Measurements from ENCODE around the gene ZNF266.

DNA sequence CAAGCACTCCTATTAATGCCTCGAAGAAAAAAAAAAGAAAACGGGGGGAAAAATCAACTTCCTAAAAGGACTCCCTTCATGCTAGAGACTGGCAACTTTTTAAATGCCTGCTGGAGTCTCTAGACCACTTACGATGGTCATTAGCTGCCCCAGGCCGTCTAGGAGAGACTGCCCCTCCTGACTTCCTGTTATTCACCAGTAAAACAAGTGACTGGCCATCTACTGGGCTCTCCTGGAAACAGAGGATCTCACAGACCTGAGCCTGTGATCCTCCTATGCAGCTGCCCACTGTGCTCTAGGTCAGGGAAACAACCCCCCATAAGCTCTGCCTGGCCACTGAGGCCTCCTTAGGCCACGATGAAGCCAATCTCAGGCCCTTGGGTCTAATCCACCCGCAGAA lies 7.4 kb downstream of the ZNF266 start:
- TF ChIP-seq, protein P1, sequence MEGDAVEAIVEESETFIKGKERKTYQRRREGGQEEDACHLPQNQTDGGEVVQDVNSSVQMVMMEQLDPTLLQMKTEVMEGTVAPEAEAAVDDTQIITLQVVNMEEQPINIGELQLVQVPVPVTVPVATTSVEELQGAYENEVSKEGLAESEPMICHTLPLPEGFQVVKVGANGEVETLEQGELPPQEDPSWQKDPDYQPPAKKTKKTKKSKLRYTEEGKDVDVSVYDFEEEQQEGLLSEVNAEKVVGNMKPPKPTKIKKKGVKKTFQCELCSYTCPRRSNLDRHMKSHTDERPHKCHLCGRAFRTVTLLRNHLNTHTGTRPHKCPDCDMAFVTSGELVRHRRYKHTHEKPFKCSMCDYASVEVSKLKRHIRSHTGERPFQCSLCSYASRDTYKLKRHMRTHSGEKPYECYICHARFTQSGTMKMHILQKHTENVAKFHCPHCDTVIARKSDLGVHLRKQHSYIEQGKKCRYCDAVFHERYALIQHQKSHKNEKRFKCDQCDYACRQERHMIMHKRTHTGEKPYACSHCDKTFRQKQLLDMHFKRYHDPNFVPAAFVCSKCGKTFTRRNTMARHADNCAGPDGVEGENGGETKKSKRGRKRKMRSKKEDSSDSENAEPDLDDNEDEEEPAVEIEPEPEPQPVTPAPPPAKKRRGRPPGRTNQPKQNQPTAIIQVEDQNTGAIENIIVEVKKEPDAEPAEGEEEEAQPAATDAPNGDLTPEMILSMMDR (IDR thresholded peaks at IDR 0.05; ENCODE audit: extremely low read depth in 1 of 2, insufficient read depth in 1 of 2, low read depth in 1 of 2, low read length in 2 of 2), result no peak
- TF ChIP-seq POLR2A (IDR thresholded peaks at IDR 0.05; ENCODE audit: low read depth, low read length), result no peak

Data from endothelial cell of umbilical vein (primary cell).